ENCODE measurements around the gene SRI. TPM values are rescaled to one million over a fixed set of nuclear protein-coding genes. Genes with fewer than 3 reads are reported as not detected.

The SRI gene
- total RNA-seq (2021) (235 and 269 TPM in 2 replicates), Bru-seq, nascent RNA (percentile 94 among the genes with signal in this experiment), BruChase-seq, experiment 1, labeled RNA remaining after a 2-hour chase (percentile 87 among the genes with signal in this experiment), BruChase-seq, experiment 2, labeled RNA remaining after a 6-hour chase (percentile 89 among the genes with signal in this experiment)
- long read RNA-seq, transcript SRI-201 (8 exons, 2,010 nt): major isoform, 720 of 773 reads
- long read RNA-seq, partial matches to known transcripts: 16 of 773 reads
- long read RNA-seq, other reads (novel, unspliced or antisense): 33 of 773 reads

- Histone ChIP-seq H3K4me1 (replicated peaks; ENCODE audit: insufficient read depth) (peaks cover 46% of the 10 kb centered on the region), H3K27ac (peak within 1 kb of the TSS; percentile 97), H3K4me3 (peak within 1 kb of the TSS; percentile 77), H3K27me3 (ENCODE audit: insufficient read depth, low read depth) (no peaks in the 10 kb centered on the region), H3F3A (ENCODE audit: insufficient read depth, low read depth) (peaks cover 28% of the 10 kb centered on the region), H4K20me1 (ENCODE audit: insufficient read depth) (peaks cover 21% of the 10 kb centered on the region), H3K9me2 (ENCODE audit: insufficient read depth) (no peaks in the 10 kb centered on the region), H3K36me3 (ENCODE audit: low read depth) (peaks cover 34% of the 10 kb centered on the region), H3K4me2 (peak within 1 kb of the TSS; percentile 96), H3K9me3 (ENCODE audit: insufficient read depth, low read depth) (no peaks in the 10 kb centered on the region), H2AFZ (peak within 1 kb of the TSS; percentile 84), H3K79me2 (ENCODE audit: low read depth) (peaks cover 47% of the 10 kb centered on the region)
- ChIA-PET POLR2A (ENCODE audit: unreplicated experiment) (interaction anchor here (0.6 to 0.9 kb wide), 7 partner anchors 17 to 1066 kb away, joined by 6 to 21 read pairs (median 8); no protein-coding TSS in a partner anchor), CTCF (interaction anchor here (0.6 to 1.4 kb wide), 5 partner anchors 9 to 1022 kb away, joined by 3 to 25 read pairs (median 4); no protein-coding TSS in a partner anchor)
- intact Hi-C loops (cut with micrococcal nuclease; ENCODE audit: unreplicated experiment): loop anchor here (2.0 to 10.0 kb wide), 4 partner anchors 79 to 445 kb away; partner anchors contain the start of genes ADAM22, DBF4 and SLC25A40
- TSS peak; percentile 85 for BruUV-seq (replicated peaks)
- TF ChIP-seq CTCF (conservative IDR thresholded peaks at IDR 0.05) (peak; percentile 88), EZH2 (IDR thresholded peaks at IDR 0.05; ENCODE audit: low read depth) (no peak)
- DNase-seq: peak; percentile 79 to 93
Observed at GRCh38 chr7:88219781-88220747, at the start of gene SRI. TSS of gene SRI (minus strand) at chr7:88220038. CDS start at chr7:88220026, 12 bp downstream.

GRCh38 chr7:88269586-88269985, 49.7 kb upstream of the SRI start:
- Histone ChIP-seq H3K27me3 (ENCODE audit: insufficient read depth, low read depth) (no peaks in the 10 kb centered on the region), H3K79me2 (ENCODE audit: low read depth) (no peaks in the 10 kb centered on the region), H3K4me1 (replicated peaks; ENCODE audit: insufficient read depth) (peaks cover 3% of the 10 kb centered on the region), H3K9me3 (ENCODE audit: insufficient read depth, low read depth) (peaks cover 9% of the 10 kb centered on the region; the same call in 1 of the 2 replicates), H4K20me1 (ENCODE audit: insufficient read depth) (no peaks in the 10 kb centered on the region), H3K9me2 (ENCODE audit: insufficient read depth) (no peaks in the 10 kb centered on the region), H3K27ac (no peak overlapping the region), H3F3A (ENCODE audit: insufficient read depth, low read depth) (no peaks in the 10 kb centered on the region; the same call in 1 of the 2 replicates), H3K4me2 (no peak overlapping the region), H3K36me3 (ENCODE audit: low read depth) (no peaks in the 10 kb centered on the region), H3K4me3 (no peak overlapping the region), H2AFZ (no peak overlapping the region)
- ChIA-PET POLR2A (ENCODE audit: unreplicated experiment) (no interaction called here), CTCF (interaction anchor here (0.6 kb wide), 1 partner anchor 9 kb away, joined by 5 read pairs; no protein-coding TSS in a partner anchor)
- BruUV-seq (replicated peaks): no TSS peak
- intact Hi-C loops (cut with micrococcal nuclease; ENCODE audit: unreplicated experiment): no loop called here
- no peak for DNase-seq
- TF ChIP-seq EZH2 (IDR thresholded peaks at IDR 0.05; ENCODE audit: low read depth) (no peak), CTCF (conservative IDR thresholded peaks at IDR 0.05) (no peak)

- H3K4me3 ChIP-seq: no peak overlapping the region
- no peaks in the 10 kb centered on the region for H3K79me2 ChIP-seq (ENCODE audit: low read depth)
- ChIA-PET CTCF (interaction anchor here (0.6 kb wide), 1 partner anchor 9 kb away, joined by 5 read pairs; no protein-coding TSS in a partner anchor), POLR2A (ENCODE audit: unreplicated experiment) (no interaction called here)
- peak in 1 of 2 experiments; percentile 25 for DNase-seq
- H3K4me2 ChIP-seq: no peak overlapping the region
- H4K20me1 ChIP-seq (ENCODE audit: insufficient read depth): no peaks in the 10 kb centered on the region
- H3K36me3 ChIP-seq (ENCODE audit: low read depth): no peaks in the 10 kb centered on the region
- H3K27ac ChIP-seq: no peak overlapping the region
- H3K27me3 ChIP-seq (ENCODE audit: insufficient read depth, low read depth): no peaks in the 10 kb centered on the region
- H2AFZ ChIP-seq: no peak overlapping the region
- intact Hi-C loops (cut with micrococcal nuclease; ENCODE audit: unreplicated experiment): no loop called here
- no peaks in the 10 kb centered on the region for H3K4me1 ChIP-seq (replicated peaks; ENCODE audit: insufficient read depth)
- TF ChIP-seq CTCF (conservative IDR thresholded peaks at IDR 0.05): no peak
- TF ChIP-seq EZH2 (IDR thresholded peaks at IDR 0.05; ENCODE audit: low read depth): no peak
- no peaks in the 10 kb centered on the region; the same call in 1 of the 2 replicates for H3F3A ChIP-seq (ENCODE audit: insufficient read depth, low read depth)
- H3K9me2 ChIP-seq (ENCODE audit: insufficient read depth): no peaks in the 10 kb centered on the region
- H3K9me3 ChIP-seq (ENCODE audit: insufficient read depth, low read depth): peaks cover 9% of the 10 kb centered on the region; the same call in 1 of the 2 replicates
- no TSS peak for BruUV-seq (replicated peaks)
Observed at GRCh38 chr7:88268858-88269257, 49.0 kb upstream of the SRI start.

Data from PC-9 (cell line).